Breast epithelium (tissue), 4 donors: ENCODE measurements around the gene UGT1A3. TPM values are rescaled to one million over a fixed set of nuclear protein-coding genes. Genes with fewer than 3 reads are reported as not detected.

Experiments used
- DNase-seq, 2 donors: peaks; one replicate each; pipeline ENCODE4 v3.0.0-alpha.2; 2019; ENCODE audit warnings: low spot score in 2 of 2
- H3K27ac ChIP-seq, 2 donors: fragments of 200-600 bp; sonication (generic) in 1 of 2; one replicate each; pipeline ENCODE4 v1.5.1; 2016 to 2019; ENCODE audit warnings: mild to moderate bottlenecking in 1 of 2
- H3K27me3 ChIP-seq, 2 donors: fragments of 200-600 bp; sonication (generic) in 1 of 2; one replicate each; pipeline versions ENCODE4 v1.5.1 to v1.6.0; 2017 to 2019; ENCODE audit warnings: control low read depth in 1 of 2, mild to moderate bottlenecking in 1 of 2
- H3K36me3 ChIP-seq: fragments of 200-600 bp; one replicate; pipeline ENCODE4 v1.5.1; 2019
- H3K4me1 ChIP-seq, 2 donors: fragments of 200-600 bp; sonication (generic); one replicate each; pipeline ENCODE4 v1.5.1; 2016 to 2019; ENCODE audit warnings: control low read depth in 1 of 2
- H3K4me3 ChIP-seq, 3 donors: fragments of 200-600 bp; sonication (generic); 1 replicate in 2 of 3; 2 replicates in 1 of 3; pipeline ENCODE4 v1.5.1; 2016 to 2019; ENCODE audit warnings: mild to moderate bottlenecking in 3 of 3, moderate library complexity in 2 of 3
- H3K9me3 ChIP-seq, 2 donors: fragments of 200-600 bp; sonication (generic) in 1 of 2; one replicate each; pipeline ENCODE4 v1.5.1; 2016 to 2019; ENCODE audit warnings: control low read depth in 1 of 2
- CTCF ChIP-seq, 3 donors: fragments of 450-650 bp; IDR thresholded peaks; one replicate each; pipeline ENCODE4 v1.5.1; 2016 to 2017; ENCODE audit warnings: antibody characterized with exemption in 3 of 3, mild to moderate bottlenecking in 3 of 3, moderate library complexity in 3 of 3
- POLR2A ChIP-seq: fragments of 450-650 bp; IDR thresholded peaks from one replicate; pipeline ENCODE4 v1.6.1; 2016; ENCODE audit warnings: antibody characterized with exemption, mild to moderate bottlenecking, moderate library complexity
- POLR2AphosphoS5 ChIP-seq, 3 donors: sonication (generic); formaldehyde crosslinking; IDR thresholded peaks; one replicate each; pipeline ENCODE4 v1.6.1; 2017; ENCODE audit warnings: antibody characterized with exemption in 3 of 3
- intact Hi-C: fragments of 100-400 bp; cut with DNase I; formaldehyde crosslinking; loops from one replicate; pipeline ENCODE4 v1.15.1; 2023; ENCODE audit warnings: low total_unique reads
- total RNA-seq, 3 donors: library from RNA; depleted of rRNA; stranded (reverse); fragments of >200 nt; gene quantifications; one replicate each; pipeline ENCODE4 v1.1.0, GENCODE V29; 2016

The UGT1A3 gene
- under 1 TPM in 1 of 3 donors, not detected in 2; 0.16 TPM for total RNA-seq

GRCh38 chr2:233728723-233729301 is at the start of gene UGT1A3:
TSS of gene UGT1A3 (plus strand) at chr2:233729042. CDS start at chr2:233729127, 85 bp downstream.
- H3K4me3 ChIP-seq, result no peak within 1 kb of the TSS
- intact Hi-C loops, result no loop called here
- no peak within 1 kb of the TSS for H3K27ac ChIP-seq
- peaks cover 0 to 5% of the 10 kb centered on the region in 2 donors for H3K27me3 ChIP-seq
- TF ChIP-seq POLR2A (no peak), CTCF (IDR thresholded peaks at IDR 0.05) (no peak), POLR2AphosphoS5 (IDR thresholded peaks at IDR 0.05) (no peak)
- no peaks in the 10 kb centered on the region for H3K36me3 ChIP-seq
- no peaks in the 10 kb centered on the region for H3K9me3 ChIP-seq
- no peak for DNase-seq
- no peaks in the 10 kb centered on the region for H3K4me1 ChIP-seq

- Histone ChIP-seq H3K4me3 (no peak overlapping the region), H3K27ac (no peak overlapping the region), H3K36me3 (no peaks in the 10 kb centered on the region), H3K9me3 (no peaks in the 10 kb centered on the region), H3K27me3 (no peaks in the 10 kb centered on the region), H3K4me1 (no peaks in the 10 kb centered on the region)
- no peak for DNase-seq
- no peak for TF ChIP-seq POLR2AphosphoS5 (IDR thresholded peaks at IDR 0.05)
- no peak for TF ChIP-seq CTCF (IDR thresholded peaks at IDR 0.05)
- TF ChIP-seq POLR2A, result no peak
- intact Hi-C loops, result no loop called here
Observed at GRCh38 chr2:233679196-233679595, 49.6 kb upstream of the UGT1A3 start.

GRCh38 chr2:233680361-233681045 is 48.3 kb upstream of the UGT1A3 start:
- TF ChIP-seq CTCF (IDR thresholded peaks at IDR 0.05), result no peak
- no peak for TF ChIP-seq POLR2A
- no peak for TF ChIP-seq POLR2AphosphoS5 (IDR thresholded peaks at IDR 0.05)
- no peak for DNase-seq
- no peaks in the 10 kb centered on the region for H3K4me1 ChIP-seq
- H3K9me3 ChIP-seq, result no peaks in the 10 kb centered on the region
- intact Hi-C loops, result no loop called here
- no peak overlapping the region for H3K4me3 ChIP-seq
- H3K27me3 ChIP-seq, result no peaks in the 10 kb centered on the region
- no peaks in the 10 kb centered on the region for H3K36me3 ChIP-seq
- no peak overlapping the region for H3K27ac ChIP-seq

GRCh38 chr2:233681521-233682099 is 47.2 kb upstream of the UGT1A3 start, which contains the start of gene UGT1A7:
TSS of gene UGT1A7 (plus strand) at chr2:233681901. CDS start at chr2:233681938, 37 bp downstream.
- Histone ChIP-seq H3K27me3 (no peaks in the 10 kb centered on the region), H3K9me3 (no peaks in the 10 kb centered on the region), H3K27ac (no peak within 1 kb of the TSS), H3K4me3 (no peak within 1 kb of the TSS), H3K36me3 (no peaks in the 10 kb centered on the region), H3K4me1 (no peaks in the 10 kb centered on the region)
- intact Hi-C loops, result no loop called here
- TF ChIP-seq POLR2AphosphoS5 (IDR thresholded peaks at IDR 0.05) (no peak), POLR2A (no peak), CTCF (IDR thresholded peaks at IDR 0.05) (no peak)
- DNase-seq, result no peak

GRCh38 chr2:233684640-233685039 is 44.2 kb upstream of the UGT1A3 start:
- no peak overlapping the region for H3K27ac ChIP-seq
- intact Hi-C loops, result no loop called here
- no peak overlapping the region for H3K4me3 ChIP-seq
- TF ChIP-seq CTCF (IDR thresholded peaks at IDR 0.05) (no peak), POLR2A (no peak), POLR2AphosphoS5 (IDR thresholded peaks at IDR 0.05) (no peak)
- no peaks in the 10 kb centered on the region for H3K4me1 ChIP-seq
- no peaks in the 10 kb centered on the region for H3K27me3 ChIP-seq
- no peaks in the 10 kb centered on the region for H3K9me3 ChIP-seq
- DNase-seq, result no peak
- no peaks in the 10 kb centered on the region for H3K36me3 ChIP-seq
